Breast epithelium (tissue), 4 donors: Measurements from ENCODE around the gene ESPNL. TPM values are rescaled to one million over a fixed set of nuclear protein-coding genes. Genes with fewer than 3 reads are reported as not detected.

ENCODE experiments used
- DNase-seq, 2 donors: peaks; one replicate each; pipeline ENCODE4 v3.0.0-alpha.2; 2019; ENCODE audit warnings: low spot score in 2 of 2
- H3K27ac ChIP-seq, 2 donors: fragments of 200-600 bp; sonication (generic) in 1 of 2; one replicate each; pipeline ENCODE4 v1.5.1; 2016 to 2019; ENCODE audit warnings: mild to moderate bottlenecking in 1 of 2
- H3K27me3 ChIP-seq, 2 donors: fragments of 200-600 bp; sonication (generic) in 1 of 2; one replicate each; pipeline versions ENCODE4 v1.5.1 to v1.6.0; 2017 to 2019; ENCODE audit warnings: control low read depth in 1 of 2, mild to moderate bottlenecking in 1 of 2
- H3K36me3 ChIP-seq: fragments of 200-600 bp; one replicate; pipeline ENCODE4 v1.5.1; 2019
- H3K4me1 ChIP-seq, 2 donors: fragments of 200-600 bp; sonication (generic); one replicate each; pipeline ENCODE4 v1.5.1; 2016 to 2019; ENCODE audit warnings: control low read depth in 1 of 2
- H3K4me3 ChIP-seq, 3 donors: fragments of 200-600 bp; sonication (generic); 1 replicate in 2 of 3; 2 replicates in 1 of 3; pipeline ENCODE4 v1.5.1; 2016 to 2019; ENCODE audit warnings: mild to moderate bottlenecking in 3 of 3, moderate library complexity in 2 of 3
- H3K9me3 ChIP-seq, 2 donors: fragments of 200-600 bp; sonication (generic) in 1 of 2; one replicate each; pipeline ENCODE4 v1.5.1; 2016 to 2019; ENCODE audit warnings: control low read depth in 1 of 2
- CTCF ChIP-seq, 3 donors: fragments of 450-650 bp; IDR thresholded peaks; one replicate each; pipeline ENCODE4 v1.5.1; 2016 to 2017; ENCODE audit warnings: antibody characterized with exemption in 3 of 3, mild to moderate bottlenecking in 3 of 3, moderate library complexity in 3 of 3
- POLR2A ChIP-seq: fragments of 450-650 bp; IDR thresholded peaks from one replicate; pipeline ENCODE4 v1.6.1; 2016; ENCODE audit warnings: antibody characterized with exemption, mild to moderate bottlenecking, moderate library complexity
- POLR2AphosphoS5 ChIP-seq, 3 donors: sonication (generic); formaldehyde crosslinking; IDR thresholded peaks; one replicate each; pipeline ENCODE4 v1.6.1; 2017; ENCODE audit warnings: antibody characterized with exemption in 3 of 3
- intact Hi-C: fragments of 100-400 bp; cut with DNase I; formaldehyde crosslinking; loops from one replicate; pipeline ENCODE4 v1.15.1; 2023; ENCODE audit warnings: low total_unique reads
- total RNA-seq, 3 donors: library from RNA; depleted of rRNA; stranded (reverse); fragments of >200 nt; gene quantifications; one replicate each; pipeline ENCODE4 v1.1.0, GENCODE V29; 2016

The ESPNL gene
- total RNA-seq, 3 donors from 2014 or later, result 0.15 to 1.3 (median 0.64) TPM

- no peak overlapping the region for H3K27ac ChIP-seq
- TF ChIP-seq POLR2A (no peak), POLR2AphosphoS5 (IDR thresholded peaks at IDR 0.05) (no peak), CTCF (IDR thresholded peaks at IDR 0.05) (no peak)
- peak in 1 of 2 donors; percentile 5 for DNase-seq
- no peaks in the 10 kb centered on the region for H3K9me3 ChIP-seq
- no peaks in the 10 kb centered on the region for H3K36me3 ChIP-seq
- no peak overlapping the region for H3K4me3 ChIP-seq
- H3K4me1 ChIP-seq, result no peaks in the 10 kb centered on the region
- no peaks in the 10 kb centered on the region for H3K27me3 ChIP-seq
- intact Hi-C loops, result no loop called here
These were observed 7.6 kb upstream of the ESPNL start for GRCh38 chr2:238092486-238093035.

- no peak overlapping the region for H3K27ac ChIP-seq
- no peak for TF ChIP-seq CTCF (IDR thresholded peaks at IDR 0.05)
- TF ChIP-seq POLR2A, result no peak
- TF ChIP-seq POLR2AphosphoS5 (IDR thresholded peaks at IDR 0.05), result no peak
- H3K27me3 ChIP-seq, result no peaks in the 10 kb centered on the region
- DNase-seq, result peak in 1 of 2 donors; percentile 11
- no peaks in the 10 kb centered on the region for H3K36me3 ChIP-seq
- H3K4me3 ChIP-seq, result no peak overlapping the region
- H3K9me3 ChIP-seq, result no peaks in the 10 kb centered on the region
- H3K4me1 ChIP-seq, result no peaks in the 10 kb centered on the region
- intact Hi-C loops, result no loop called here
These were observed 6.7 kb upstream of the ESPNL start for GRCh38 chr2:238093181-238094140.

GRCh38 chr2:238094438-238095022 is 5.6 kb upstream of the ESPNL start:
- TF ChIP-seq CTCF (IDR thresholded peaks at IDR 0.05) (no peak), POLR2AphosphoS5 (IDR thresholded peaks at IDR 0.05) (no peak), POLR2A (no peak)
- intact Hi-C loops, result no loop called here
- no peaks in the 10 kb centered on the region for H3K36me3 ChIP-seq
- H3K4me3 ChIP-seq, result no peak overlapping the region
- no peaks in the 10 kb centered on the region for H3K4me1 ChIP-seq
- DNase-seq, result peak in 1 of 2 donors; percentile 10
- no peaks in the 10 kb centered on the region for H3K27me3 ChIP-seq
- H3K27ac ChIP-seq, result no peak overlapping the region
- H3K9me3 ChIP-seq, result no peaks in the 10 kb centered on the region

GRCh38 chr2:238095143-238095542 is 5.0 kb upstream of the ESPNL start:
- Histone ChIP-seq H3K27ac (no peak overlapping the region), H3K4me1 (no peaks in the 10 kb centered on the region), H3K27me3 (no peaks in the 10 kb centered on the region), H3K9me3 (no peaks in the 10 kb centered on the region), H3K4me3 (no peak overlapping the region), H3K36me3 (no peaks in the 10 kb centered on the region)
- no peak for DNase-seq
- intact Hi-C loops, result no loop called here
- TF ChIP-seq POLR2A, result no peak
- no peak for TF ChIP-seq CTCF (IDR thresholded peaks at IDR 0.05)
- no peak for TF ChIP-seq POLR2AphosphoS5 (IDR thresholded peaks at IDR 0.05)
